Activated gamma-delta T cell (primary cell): ENCODE results near the gene ZNF839.
"Not testable (repeated sequence)": the region's sequence is repeated elsewhere in the genome, so short reads cannot be mapped to it uniquely, and the experiment has no call there.

Experiments used
- DNase-seq: peaks from one replicate; lab custom pipeline; 2025; lab: John Stamatoyannopoulos, UW

Gene ZNF839

GRCh38 chr14:102342238-102342637 is 22.7 kb downstream of the ZNF839 start:
- DNase-seq = no peak

- DNase-seq = no peak
Observed at GRCh38 chr14:102344084-102344483, 24.5 kb downstream of the ZNF839 start.

DNA sequence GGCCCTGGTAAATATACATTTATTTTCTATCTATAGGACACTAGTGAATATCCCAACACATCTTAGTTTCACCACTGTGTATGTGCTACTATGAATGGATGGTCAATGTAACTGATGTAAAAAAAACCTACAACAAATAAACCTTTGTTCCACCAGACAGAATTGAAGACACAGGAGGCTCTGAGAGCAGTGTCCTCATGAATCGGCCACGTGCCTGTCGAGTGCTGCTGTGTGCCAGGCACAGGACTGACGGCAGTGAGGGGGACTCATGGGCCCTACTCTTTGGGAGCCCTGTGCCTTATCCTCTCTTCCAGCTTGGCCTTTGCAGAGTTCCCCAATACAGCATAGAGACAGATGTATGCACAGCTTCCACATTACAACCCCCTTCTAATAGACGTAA is 24.9 kb downstream of the ZNF839 start:
- no peak for DNase-seq

DNA sequence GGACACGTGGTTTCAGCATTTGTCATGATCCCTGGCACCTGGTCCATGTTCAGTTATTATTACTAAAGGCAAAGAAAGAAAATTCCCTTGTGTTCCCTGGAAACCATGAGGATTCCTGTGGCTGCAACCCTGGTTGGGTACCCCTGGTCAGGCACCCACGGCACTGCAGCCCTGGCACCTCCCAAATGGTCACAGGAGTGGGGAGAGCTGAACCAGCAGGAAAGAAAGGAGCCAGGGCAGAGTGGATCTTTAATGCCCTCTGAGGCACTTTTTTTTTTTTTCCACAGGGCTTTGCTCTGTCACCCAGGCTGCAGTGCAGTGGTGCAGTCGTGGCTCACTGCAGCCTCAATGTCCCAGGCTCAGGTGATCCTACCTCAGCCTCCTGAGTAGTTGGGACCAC is 25.7 kb downstream of the ZNF839 start:
- DNase-seq = no peak

DNA sequence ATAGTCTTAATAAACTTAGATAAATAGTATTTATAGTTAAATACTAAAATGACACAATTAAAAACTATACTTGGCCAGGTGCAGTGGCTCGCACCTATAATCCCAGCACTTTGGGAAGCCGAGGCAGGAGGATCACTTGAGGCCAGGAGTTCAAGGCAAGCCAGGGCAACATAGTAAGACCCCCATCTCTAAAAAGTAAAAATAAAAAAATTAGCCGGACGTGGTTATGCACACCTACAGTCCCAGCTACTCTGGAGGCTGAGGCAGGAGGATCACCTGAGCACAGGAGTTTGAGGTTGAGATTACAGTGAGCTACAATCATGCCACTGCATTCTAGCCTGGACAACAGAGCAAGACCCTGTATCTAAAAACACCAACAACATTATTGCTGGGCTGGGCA is 27.1 kb downstream of the ZNF839 start:
- DNase-seq = no peak

DNA sequence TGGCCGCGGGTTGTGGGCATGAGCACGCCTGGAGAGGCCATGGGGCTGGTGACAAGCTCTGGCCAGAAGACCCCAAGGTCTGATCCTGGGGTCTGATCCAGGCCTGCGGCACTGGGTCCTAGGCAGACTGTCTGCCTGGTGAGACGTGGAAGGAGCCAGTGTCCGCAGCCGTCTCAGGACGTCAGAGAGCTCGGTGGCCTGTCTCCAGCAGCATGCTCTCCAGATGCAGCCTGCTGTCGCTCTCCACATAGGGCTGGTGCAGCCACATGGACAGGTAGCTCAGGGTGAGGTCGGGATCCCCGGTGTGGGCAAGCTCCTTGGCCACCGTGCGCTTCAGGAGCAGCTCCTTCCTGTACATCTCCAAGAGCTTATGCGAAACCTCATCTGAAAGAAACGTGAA is 28.8 kb downstream of the ZNF839 start:
- no peak for DNase-seq

DNA sequence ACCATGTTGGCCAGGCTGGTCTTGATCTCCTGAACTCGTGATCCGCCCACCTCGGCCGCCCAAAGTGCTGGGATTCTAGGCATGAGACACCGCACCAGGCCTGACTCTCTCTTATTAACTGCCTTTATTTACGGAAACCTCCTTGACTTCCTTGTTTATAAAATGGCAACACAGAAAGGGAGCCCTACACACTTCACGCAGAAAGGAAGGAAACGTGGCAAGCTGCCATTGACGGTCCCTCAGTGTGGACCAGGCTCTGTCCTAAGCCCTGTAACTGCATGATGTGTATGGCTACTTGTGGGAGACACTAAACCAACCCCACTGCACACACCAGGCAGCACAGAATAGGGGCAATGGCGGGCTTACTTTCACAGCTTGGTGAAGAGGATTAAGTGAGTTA is 31.5 kb downstream of the ZNF839 start:
- DNase-seq = no peak

DNA sequence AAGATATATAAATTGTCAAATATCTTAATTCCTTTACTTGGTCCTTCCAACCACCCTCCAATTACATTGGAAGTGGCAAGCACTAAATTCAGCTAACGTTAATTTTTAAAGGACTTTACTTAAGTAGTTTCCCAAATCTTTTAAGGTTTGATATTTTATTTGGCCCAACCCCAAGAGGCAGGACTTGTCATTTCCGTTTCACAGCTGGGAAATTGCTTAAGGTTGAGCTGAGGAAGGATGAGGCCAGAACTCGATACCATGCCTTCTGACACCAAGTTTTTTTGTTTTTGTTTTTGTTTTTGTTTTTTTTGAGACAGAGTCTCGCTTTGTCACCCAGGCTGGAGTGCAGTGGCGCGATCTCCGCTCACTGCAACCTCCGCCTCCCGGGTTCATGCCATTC is 32.0 kb downstream of the ZNF839 start:
- not testable (repeated sequence) for DNase-seq

DNA sequence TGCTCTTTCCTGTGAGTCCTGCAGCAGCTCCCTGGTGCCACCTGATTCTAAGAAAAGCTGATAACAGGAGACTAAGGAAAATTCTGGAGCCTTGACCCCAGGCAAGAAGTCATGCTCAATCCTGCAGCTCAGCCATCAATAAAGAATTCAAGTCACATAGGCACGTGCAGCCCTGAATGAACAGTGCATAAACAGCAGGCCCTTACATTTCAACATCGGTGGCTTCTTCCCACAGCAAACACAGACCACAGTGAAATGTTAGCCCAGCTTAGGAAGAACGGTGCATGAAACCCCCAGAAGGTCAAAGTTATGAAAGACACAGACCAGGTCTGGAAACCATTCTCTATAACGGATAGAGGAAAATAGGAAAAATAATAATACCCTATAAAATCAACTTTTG is 32.7 kb downstream of the ZNF839 start:
- DNase-seq = no peak

DNA sequence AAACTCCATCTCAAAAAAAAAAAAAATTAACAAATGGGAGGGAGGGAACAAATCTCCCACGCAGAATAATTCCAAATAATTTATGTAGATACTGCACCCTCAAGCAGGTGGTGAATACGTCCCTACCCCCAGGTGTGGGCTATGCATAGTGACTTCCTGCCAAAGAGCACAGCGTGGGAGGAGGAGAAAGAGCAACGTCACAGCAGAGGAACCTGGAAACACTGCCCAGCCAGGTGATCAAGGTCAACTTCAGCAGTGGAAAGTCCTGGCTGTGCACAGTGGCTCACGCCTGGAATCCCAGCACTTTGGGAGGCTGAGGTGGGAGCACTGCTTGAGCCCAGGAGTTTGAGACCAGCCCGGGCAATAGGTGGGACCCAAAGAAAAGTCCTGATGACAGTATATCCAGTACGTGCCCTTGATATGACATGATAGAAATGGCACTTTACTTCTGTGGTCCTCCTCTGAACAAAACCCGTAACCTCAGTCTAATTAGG is 33.6 kb downstream of the ZNF839 start:
- no peak for DNase-seq

DNA sequence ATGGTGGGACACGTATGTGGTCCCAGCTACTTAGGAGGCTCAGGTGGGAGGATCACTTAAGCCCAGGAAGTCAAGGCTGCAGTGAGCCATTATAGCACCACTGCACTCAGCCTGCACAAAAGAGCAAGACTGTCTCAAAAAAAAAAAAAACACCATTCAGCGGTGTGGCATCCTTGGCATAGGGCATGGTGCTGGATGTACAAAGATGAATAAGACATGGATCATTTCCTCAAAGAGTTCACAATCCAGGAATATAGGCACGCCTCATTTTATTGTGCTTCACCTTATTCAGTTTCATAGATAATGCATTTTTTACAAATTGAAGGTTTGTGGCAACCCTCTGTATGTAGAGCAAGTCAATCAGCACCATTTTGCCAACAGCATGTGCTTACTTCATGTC is 36.7 kb downstream of the ZNF839 start:
- no peak for DNase-seq

DNA sequence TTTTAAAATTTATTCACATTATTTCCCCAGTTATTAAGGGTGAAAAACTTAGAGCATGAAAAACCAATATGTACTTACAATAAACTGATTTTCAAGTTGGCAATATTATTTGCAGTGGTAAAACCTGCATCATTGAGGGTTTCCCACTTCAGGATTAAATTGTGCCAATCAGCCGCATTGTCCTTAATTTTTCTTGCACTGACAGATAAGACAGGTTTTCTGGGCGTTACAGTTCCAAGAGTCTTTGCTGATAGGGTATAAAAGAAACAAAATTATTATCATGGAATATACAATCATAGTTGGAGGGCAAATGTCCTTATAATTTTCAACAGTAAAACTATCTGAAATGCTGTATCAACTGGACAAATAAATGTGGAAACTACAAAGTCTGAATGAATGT is 39.8 kb downstream of the ZNF839 start:
- no peak for DNase-seq

GRCh38 chr14:102360388-102360787 is 40.8 kb downstream of the ZNF839 start:
- no peak for DNase-seq

- no peak for DNase-seq
Observed at GRCh38 chr14:102362084-102362483, 42.5 kb downstream of the ZNF839 start.

GRCh38 chr14:102362545-102363181 is 43.1 kb downstream of the ZNF839 start, which contains the start of the genes CINP and TECPR2:
CINP (minus strand) TSS chr14:102362890; CDS start chr14:102362851, 39 bp downstream.
TECPR2 (plus strand) TSS chr14:102362941; CDS start chr14:102376722, 13,781 bp downstream.
- peak; percentile 96 for DNase-seq

GRCh38 chr14:102363182-102363943 is 43.8 kb downstream of the ZNF839 start:
- no peak for DNase-seq

- no peak for DNase-seq
Observed at GRCh38 chr14:102370305-102370809, 50.8 kb downstream of the ZNF839 start.

GRCh38 chr14:102371361-102371760 is 51.8 kb downstream of the ZNF839 start:
- no peak for DNase-seq

- DNase-seq = no peak
Observed at GRCh38 chr14:102373110-102373509, 53.6 kb downstream of the ZNF839 start.

GRCh38 chr14:102374264-102374663 is 54.7 kb downstream of the ZNF839 start:
- DNase-seq = no peak

DNA sequence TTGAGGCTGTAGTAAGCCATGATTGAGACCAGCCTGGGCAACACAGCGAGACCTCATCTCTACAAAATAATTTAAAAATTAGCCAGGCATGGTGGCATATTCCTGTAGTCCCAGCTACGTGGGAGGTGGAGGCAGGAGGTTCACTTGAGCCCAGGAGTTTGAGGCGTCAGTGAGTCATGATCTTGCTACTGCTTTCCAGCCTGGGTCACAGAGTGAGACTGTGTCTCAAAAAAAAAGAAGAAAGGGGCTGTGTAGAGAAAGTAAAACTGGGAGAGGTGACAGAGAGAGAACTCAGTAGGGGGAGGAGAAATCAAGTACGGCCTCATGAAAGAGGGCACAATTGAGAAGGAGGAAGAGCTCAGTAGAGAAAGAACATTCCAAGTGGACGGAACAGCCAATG is 55.6 kb downstream of the ZNF839 start:
- no peak for DNase-seq

GRCh38 chr14:102377696-102378095 is 58.1 kb downstream of the ZNF839 start:
- DNase-seq = no peak

- DNase-seq = no peak
Observed at GRCh38 chr14:102378830-102379229, 59.3 kb downstream of the ZNF839 start.
